ENCODE measurements around the gene PDGFB. TPM values are rescaled to one million over a fixed set of nuclear protein-coding genes. Genes with fewer than 3 reads are reported as not detected.

PDGFB gene
- total RNA-seq, 1 experiment from 2014 or later = 9.2 TPM

DNA sequence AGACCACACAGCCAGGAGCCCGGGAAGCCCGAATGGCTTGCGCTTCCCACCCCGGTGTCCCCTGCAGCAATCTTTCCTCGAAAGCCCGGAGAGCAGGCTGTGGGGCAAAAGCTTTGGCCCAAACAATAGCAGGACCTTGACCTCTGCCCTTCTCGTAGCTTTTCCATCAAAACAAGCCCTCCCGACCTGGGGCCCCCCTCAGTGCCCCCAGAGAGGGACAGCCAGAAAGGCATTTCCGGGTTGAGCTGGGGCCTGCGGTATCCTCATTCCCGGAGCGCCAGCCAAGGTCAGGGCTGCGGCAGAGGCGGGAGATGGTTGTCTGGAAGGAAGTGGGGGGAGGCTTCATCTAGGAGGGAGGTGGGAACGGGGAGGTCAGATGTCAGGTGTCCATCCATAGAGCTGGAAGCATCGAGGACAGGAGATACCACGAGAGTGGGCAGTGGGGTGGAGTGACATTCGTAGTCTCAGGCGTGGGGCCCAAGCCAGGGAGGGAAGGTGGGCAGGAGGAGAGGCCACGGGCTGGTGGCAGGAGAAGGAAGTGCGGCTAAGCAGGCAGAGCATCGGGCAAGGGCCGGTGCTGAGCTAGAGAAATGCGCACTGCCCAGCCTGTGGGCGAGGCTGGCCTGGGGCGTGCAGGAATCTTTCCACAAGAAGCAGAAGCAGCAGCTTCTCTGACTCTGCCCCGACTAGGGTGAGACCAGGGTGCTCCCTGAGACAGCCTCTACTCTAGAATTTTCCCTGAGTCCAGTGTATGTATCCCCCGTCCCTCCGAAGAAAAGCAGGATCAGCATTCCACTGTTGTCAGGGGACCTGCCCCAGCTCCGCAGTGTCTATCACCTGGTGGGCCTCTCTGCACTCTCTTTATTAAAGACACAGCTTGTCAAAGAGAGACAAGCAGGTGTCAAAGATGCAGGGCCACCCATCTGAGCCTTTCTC, 14.3 kb downstream of the PDGFB start (continued):
- TF ChIP-seq ZNF671 (CRISPR knock-in tag; IDR thresholded peaks at IDR 0.05) (no peak), ZNF423 (CRISPR knock-in tag; IDR thresholded peaks at IDR 0.05) (peak; percentile 48; the same call in 1 of the 2 replicates), PRDM15 (CRISPR knock-in tag; IDR thresholded peaks at IDR 0.05) (no peak), SP1 (CRISPR knock-in tag; conservative IDR thresholded peaks at IDR 0.05) (peak; percentile 68), EMX1 (CRISPR knock-in tag; IDR thresholded peaks at IDR 0.05) (no peak), SMAD3 (CRISPR knock-in tag; IDR thresholded peaks at IDR 0.05; ENCODE audit: borderline replicate concordance) (no peak), ZNF263 (CRISPR knock-in tag; IDR thresholded peaks at IDR 0.05; ENCODE audit: low read depth) (no peak), ZBTB21 (CRISPR knock-in tag; IDR thresholded peaks at IDR 0.05; ENCODE audit: borderline replicate concordance) (no peak), OVOL2 (CRISPR knock-in tag; IDR thresholded peaks at IDR 0.05; ENCODE audit: borderline replicate concordance) (no peak)
- TF ChIP-seq, protein P1, sequence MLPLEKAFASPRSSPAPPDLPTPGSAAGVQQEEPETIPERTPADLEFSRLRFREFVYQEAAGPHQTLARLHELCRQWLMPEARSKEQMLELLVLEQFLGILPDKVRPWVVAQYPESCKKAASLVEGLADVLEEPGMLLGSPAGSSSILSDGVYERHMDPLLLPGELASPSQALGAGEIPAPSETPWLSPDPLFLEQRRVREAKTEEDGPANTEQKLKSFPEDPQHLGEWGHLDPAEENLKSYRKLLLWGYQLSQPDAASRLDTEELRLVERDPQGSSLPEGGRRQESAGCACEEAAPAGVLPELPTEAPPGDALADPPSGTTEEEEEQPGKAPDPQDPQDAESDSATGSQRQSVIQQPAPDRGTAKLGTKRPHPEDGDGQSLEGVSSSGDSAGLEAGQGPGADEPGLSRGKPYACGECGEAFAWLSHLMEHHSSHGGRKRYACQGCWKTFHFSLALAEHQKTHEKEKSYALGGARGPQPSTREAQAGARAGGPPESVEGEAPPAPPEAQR (CRISPR knock-in tag; IDR thresholded peaks at IDR 0.05) = no peak
- TF ChIP-seq, protein P2, sequence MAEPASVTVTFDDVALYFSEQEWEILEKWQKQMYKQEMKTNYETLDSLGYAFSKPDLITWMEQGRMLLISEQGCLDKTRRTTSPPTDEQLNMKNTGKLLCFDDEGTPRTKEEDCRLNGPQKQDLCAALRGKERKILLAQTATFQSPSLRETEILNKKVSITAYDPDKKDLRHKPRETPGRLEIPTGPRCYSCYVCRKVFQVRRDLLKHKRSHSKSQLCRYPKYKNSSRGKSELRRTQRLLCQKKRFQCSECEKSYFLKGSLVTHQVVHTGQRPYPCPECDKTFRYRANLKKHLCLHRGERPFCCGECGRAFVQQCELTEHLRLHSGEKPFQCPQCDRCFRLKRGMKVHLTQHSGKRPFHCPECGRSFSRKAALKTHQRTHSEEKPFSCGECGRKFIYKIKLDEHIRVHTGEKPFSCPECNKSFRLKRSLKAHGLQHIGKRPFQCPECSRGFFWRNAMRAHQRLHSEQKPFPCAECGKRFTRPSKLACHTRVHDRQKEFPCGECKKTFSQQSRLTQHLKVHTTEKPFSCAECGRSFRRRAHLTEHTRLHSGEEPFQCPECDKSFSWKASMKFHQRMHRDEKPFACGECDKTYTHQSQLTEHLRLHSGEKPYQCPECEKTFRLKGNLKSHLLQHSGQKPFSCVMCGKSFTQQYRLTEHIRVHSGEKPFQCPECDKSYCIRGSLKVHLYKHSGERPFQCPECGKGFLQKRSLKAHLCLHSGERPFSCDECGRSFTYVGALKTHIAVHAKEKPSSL (CRISPR knock-in tag; conservative IDR thresholded peaks at IDR 0.05) = no peak

- no peak for DNase-seq (ENCODE audit: low spot score)
- Mint-ChIP-seq H3K4me1 (peaks cover 49% of the 10 kb centered on the region), H3K9me3 (no peaks in the 10 kb centered on the region), H3K36me3 (peaks cover 20% of the 10 kb centered on the region), H3K4me3 (peak overlapping the region; percentile 50), H3K27ac (peak overlapping the region; percentile 92), H3K27me3 (ENCODE audit: low read depth) (peaks cover 20% of the 10 kb centered on the region)
- ATAC-seq = peak; percentile 17
- POLR2A ChIA-PET = interaction anchor here (0.5 to 2.1 kb wide), 9 partner anchors 13 to 90 kb away, joined by 3 to 27 read pairs (median 5); partner anchors contain the start of genes PDGFB and RPL3
- TF ChIP-seq MYBL2 (CRISPR knock-in tag; IDR thresholded peaks at IDR 0.05) (0 out of 2 replicates have a peak, but pooled peaks have one; percentile 24), ARID4B (CRISPR knock-in tag; IDR thresholded peaks at IDR 0.05; ENCODE audit: borderline replicate concordance) (no peak), NFATC4 (CRISPR knock-in tag; IDR thresholded peaks at IDR 0.05) (0 out of 2 replicates have a peak, but pooled peaks have one; percentile 18)
- CTCF ChIA-PET = interaction anchor here (0.9 to 5.0 kb wide), 16 partner anchors 8 to 360 kb away, joined by 3 to 43 read pairs (median 5); no protein-coding TSS in a partner anchor
These were observed 15.0 kb downstream of the PDGFB start for GRCh38 chr22:39229688-39230260.

All from WTC11 (cell line).